HG03064 (cell line): ENCODE results near the gene STRAP.
"Not testable (repeated sequence)": the region's sequence is repeated elsewhere in the genome, so short reads cannot be mapped to it uniquely, and the experiment has no call there.

Experiments
- ATAC-seq: cut with Tn5 transposase; IDR thresholded peaks from one replicate; pipeline ENCODE4 v1.9.1; 2021; ENCODE audit warnings: low read depth; ENCODE audit not compliant: unreplicated experiment

STRAP gene

DNA sequence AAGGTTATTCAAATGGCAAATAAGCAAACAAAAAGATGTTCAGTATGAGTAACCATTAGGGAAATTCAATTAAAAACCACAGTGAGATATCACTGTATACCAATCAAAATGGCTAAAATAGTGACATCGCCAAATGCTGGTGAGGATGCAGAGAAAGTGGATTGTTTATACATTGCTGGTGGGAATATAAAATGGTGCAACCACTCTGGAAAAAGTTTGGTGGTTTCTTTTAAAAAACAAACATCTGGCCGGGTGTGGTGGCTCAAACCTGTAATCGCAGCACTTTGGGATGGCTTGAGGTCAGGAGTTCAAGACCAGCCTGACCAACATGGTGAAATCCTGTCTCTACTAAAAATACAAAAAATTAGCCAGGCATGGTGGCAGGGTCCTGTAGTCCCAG is 14.0 kb upstream of the STRAP start:
- ATAC-seq: no peak

DNA sequence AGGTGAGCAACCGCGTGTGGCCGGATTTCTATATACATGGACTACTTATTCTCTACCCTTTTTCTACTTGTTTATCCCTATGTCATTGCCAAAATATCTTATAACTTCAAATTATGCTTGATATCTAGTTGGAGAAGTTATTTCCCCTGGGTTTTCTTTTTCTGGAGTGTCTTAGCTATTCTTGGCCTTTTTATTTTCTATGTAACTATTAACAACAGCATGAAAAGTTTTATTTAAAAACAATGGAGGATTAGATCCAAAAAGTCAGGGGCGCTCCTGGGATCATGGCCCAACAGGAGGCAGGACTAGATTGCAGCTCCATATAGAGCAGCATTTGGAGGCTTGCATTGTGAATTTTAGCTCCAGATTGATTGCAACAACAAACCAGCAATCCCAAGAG is 8.6 kb upstream of the STRAP start:
- ATAC-seq: no peak

DNA sequence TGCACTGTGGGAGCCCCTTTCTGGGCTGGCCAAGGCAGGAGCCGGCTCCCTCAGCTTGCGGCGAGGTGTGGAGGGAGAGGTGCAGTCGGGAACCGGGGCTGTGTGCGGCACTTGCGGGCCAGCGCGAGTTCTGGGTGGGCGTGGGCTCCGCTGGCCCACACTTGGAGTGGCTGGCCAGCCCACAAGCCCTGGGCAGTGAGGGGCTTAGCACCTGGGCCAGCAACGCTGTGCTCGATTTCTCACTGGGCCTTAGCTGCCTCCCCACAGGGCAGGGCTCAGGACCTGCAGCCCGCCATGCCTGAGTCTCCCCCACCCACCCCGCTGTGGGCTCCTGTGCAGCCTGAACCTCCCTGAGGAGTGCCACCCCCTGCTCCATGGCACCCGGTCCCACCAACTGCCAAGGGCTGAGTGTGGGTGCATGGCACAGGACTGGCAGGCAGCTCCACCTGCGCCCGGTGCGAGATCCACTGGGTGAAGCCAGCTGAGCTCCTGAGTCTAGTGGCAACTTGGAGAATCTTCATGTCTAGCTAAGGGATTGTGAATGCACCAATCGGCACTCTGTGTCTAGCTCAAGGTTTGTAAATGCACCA is 7.5 kb upstream of the STRAP start:
- not testable (repeated sequence) for ATAC-seq

DNA sequence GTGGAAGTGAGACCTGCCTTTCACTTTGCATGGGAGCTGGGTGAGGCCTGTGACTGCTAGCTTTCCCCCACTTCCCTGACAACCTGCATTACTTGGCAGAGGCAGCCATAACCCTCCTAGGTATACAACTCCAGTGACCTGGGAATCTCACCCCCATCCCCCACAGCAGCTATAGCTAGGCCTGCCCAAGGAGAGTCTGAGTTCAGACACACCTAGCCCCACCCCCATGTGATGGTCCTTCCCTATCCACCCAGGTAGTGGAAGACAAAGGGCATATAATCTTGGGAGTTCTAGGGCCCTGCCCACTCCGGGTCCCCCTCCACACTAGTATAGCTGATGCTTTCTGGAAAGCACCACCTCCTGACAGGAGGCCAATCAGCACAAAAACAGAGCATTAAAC is 6.3 kb upstream of the STRAP start:
- no peak for ATAC-seq

DNA sequence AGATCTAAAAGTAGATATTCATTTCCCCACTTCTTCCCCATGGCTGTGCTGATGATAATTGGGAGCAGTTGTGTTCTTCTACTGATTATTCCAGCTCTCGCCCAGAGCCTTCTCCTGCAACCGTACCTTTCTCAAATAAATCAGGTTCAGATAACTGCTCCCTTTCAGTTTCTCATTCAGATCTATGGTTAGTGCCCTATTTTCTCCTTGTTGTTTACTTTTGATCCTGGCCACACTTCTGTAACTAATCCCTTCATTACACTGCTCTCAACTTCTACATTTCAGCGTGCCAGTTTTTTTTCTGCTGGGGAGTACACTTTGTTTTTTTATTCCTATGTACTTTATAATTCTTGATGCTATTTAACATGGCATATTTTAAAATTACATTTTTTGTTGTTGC is 2.8 kb upstream of the STRAP start:
- ATAC-seq: no peak

DNA sequence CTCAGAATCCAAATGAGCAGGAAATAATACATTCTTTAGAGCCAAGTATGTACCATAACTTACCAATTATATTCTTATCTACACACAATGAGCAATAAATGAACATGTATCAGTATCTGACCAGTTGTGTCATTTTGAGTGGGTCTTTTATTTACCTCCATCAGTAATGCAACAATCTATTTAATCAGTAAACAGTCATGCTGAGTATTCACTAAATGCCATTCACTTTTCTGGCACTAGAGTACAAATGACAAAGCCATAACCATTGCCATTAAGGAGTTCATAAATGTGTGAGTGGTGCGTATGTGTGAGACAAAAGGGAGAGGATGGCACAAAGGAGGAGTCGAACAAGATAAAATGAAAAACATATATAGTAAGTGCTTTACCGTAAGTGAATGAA is 1.5 kb upstream of the STRAP start:
- ATAC-seq: no peak

DNA sequence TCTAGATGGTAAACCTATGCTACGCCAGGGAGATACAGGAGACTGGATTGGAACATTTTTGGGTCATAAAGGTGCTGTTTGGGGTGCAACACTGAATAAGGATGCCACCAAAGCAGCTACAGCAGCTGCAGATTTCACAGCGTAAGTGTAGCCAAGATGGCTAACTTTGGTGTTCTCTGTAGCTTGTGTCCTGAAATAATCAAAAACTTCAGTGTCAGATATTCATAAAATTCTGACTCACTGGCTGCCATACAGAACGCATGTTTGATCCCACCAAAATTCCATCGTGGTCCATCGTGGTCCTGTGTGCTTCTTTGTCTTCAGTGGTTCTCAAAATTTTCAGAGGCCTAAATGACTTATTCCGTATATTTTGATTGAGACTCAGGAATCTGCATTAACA is 1.3 kb downstream of the STRAP start:
- no peak for ATAC-seq

DNA sequence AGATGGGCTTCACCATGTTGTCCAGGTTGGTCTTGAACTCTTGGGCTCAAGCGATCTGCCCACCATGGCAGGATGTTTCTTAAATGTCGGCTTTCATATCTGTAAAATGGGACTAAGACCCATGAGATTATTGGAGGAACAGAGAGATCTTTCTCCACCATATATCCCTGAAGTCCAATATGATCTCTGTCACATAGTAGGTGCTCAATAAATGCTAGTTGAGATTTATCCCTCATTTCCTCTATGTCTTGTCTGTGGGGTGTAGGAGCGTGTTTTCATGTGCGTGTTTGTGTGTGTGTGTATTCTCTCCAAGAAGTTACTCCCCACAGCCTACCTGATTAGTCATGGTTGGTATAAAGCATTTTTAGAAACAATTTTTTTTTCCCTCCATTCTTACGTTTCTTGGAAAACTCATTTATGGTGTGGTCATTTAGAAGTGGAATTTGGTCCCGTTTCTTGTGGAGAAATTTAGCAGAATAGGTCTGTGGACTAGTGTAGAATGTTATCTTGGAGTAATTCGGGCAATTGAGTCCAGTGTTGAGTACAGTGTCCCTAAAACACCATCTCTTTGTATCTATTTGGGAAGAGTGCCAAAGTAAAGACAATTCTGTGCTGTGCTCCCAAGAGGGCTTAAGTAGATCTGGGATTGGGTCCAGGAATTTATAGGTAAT is 4.3 kb downstream of the STRAP start:
- ATAC-seq: no peak

DNA sequence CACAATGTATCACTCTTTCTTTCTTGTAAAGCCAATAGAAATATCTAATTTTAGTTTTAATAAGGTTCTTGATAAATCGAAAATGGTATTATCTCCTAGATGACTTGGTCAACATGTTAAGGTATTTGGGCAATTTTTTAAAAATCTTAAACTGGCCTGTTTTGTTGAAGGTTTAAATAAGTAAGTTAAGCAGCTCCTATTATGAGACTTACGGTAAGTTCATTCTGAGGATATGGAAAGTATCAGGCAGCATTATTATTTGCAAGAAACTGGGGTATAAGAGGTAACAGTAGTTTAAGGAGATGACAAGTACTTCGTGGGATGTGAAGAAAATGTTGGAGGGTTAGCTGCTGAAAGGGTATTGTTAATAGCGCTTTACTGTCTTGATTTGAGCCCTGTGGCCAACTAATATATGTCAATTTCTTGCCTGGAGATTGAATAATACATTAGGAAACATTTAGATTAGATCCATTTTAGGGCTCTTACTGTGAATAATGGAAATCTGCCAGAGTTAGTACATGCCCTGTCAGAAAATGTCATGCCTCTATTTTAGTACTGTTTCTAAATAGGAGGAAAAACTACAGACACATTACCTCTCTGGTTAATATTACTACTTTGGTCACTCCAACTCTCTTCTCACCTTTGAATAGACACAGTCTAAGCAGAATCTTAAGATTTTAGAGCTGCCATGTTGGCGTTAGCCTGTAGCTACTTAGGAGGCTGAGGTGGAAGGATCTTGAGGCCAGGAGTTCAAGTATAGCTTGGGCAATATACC is 5.0 kb downstream of the STRAP start:
- no peak for ATAC-seq

DNA sequence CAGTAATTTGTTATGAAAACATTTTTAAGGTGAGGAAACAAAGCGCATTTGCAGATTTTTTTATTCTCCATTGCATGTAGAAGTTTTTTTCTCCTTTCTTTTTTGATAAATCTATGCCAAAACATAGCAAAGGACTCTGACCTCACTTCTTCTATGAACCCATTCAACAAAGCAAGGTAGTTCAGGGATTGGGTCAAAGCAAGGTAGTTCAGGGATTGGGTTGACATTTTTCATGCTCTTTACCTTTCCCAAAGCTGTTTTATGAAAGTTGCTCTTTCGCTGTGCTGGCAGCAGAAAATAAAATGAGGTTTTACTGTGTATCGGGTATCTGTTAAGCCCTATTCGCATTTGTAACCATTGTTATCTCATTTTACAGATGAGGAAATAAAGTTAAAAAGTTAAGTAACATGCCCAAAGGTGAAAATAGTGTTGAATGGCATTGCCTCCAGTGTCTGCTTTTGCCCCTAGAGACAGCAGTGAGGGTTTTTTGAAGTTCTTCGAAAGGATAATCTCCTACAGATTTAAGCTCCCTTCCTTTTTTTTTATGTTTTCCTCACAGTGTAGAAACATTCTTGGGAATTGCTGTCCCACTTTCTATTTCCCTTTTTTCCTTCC is 10.6 kb downstream of the STRAP start:
- no peak for ATAC-seq

DNA sequence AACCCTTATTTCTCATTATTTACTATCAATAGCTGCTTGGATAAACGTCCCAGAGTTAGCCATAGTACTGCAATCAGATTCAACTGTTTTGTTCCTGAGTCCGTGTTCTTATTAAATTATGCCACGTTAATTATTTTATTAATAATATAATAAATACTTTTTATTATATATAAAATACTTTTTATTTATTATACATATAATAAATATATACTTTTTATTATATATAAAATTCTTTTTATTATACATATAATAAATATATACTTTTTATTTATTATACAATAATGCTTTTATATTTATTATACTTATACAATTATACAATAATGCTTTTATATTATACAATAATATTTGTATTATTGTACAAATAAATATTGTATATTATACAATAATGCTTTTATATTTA is 11.1 kb downstream of the STRAP start:
- ATAC-seq: no peak

DNA sequence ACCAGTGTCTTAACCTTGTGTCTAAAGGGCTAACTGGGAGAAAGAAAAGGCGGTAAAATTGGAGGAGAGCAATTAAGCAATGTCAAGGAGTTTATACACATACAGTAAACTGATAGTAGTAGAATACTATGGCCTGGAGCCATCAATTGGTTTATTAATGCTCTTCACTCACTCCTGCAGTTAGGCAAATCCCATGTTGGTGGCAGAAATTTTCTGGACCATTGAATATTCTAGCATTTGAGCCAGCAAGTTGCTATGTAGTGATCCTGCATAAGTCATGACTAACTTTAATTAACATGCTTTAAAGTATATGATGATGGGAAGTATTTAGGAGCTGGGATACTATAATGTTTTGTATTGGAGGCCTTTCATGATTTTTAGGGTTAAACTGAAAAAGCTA is 14.7 kb downstream of the STRAP start:
- no peak for ATAC-seq

DNA sequence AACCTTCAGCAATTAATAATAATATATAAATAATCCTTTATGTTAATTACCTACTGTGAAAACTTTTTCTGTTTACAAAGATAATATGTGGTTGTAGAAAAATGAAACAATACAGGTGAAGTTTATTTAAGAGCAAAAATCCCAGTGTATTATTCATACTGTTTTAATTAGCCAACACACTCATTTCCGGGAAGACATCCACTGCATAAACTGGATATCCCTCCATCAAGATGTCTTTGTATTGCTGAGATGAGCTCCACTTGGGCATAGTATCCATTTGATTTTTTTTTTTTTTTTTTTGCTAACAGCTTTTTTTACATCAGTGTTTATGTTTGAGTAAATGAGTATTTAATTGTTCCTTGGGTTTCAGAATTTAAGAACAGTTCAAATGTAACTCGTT is 15.2 kb downstream of the STRAP start:
- no peak for ATAC-seq

DNA sequence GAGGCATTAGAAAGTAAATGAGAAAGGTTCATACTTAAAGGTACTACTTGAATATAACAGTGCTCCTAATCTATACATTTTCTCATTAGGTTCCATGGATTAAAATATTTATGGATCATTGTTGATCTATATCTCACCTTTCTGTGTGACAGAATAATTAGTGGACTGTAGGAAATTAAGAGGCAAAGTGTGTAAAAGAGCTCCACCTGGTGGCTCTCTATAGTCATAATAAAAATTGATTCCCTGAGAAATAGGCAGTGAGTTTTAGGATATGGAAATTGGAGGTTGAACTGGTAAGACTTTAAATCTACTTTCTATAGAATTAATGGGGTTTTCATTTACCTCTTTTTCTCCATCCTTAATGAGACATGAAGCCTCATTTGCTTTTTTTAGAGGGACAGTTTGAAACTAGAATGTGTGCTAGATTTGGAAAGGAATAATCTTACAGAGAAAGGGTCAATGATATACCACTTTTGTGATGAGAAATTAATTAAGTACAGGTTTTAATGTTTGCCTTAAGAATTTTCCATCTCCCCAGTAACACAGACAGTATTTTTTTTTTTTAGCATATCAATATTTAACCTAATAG is 17.2 kb downstream of the STRAP start:
- no peak for ATAC-seq

DNA sequence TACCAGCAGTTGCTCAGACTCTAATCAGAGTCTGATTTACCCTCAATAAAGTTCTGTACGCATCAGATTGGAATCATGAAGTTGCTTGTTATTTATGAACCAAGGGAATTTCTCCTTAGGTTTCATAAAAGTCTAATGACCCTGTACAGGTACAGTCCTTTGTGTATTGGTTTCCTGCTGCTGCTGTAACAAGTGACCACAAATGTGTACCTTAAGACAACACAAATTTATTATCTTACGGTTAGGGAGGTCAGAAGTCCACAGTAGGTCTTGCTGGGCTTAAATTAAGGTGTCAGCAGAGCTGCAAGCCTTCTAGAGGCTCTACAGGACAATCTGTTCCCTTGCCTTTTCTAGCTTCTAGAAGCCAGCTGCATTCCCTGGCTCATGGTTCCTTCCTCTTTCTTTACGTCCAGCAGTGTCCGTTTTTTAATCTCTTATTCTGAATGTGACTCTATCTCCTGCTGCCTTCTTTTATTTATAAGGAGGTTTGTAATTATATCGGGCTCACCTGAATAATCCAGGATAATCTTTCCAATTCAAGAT is 22.3 kb downstream of the STRAP start:
- no peak for ATAC-seq

DNA sequence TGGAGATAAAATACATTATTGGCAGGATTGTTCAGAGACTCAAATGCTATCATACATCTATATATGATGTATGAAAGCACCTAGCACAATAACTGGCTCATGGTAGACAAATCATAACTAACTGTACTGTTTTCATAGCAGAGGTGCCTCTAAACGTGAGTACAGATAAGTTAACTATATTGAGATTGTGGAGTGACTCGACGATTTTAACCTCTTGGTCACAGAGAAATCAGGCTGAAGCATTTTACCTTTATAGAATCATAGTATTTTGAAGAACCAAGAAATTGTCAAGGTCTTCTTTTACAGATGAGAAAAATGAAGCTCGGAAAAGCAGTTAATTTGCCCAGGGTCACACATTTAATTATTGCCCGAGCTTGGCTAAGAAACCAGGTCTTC is 28.3 kb downstream of the STRAP start:
- no peak for ATAC-seq

DNA sequence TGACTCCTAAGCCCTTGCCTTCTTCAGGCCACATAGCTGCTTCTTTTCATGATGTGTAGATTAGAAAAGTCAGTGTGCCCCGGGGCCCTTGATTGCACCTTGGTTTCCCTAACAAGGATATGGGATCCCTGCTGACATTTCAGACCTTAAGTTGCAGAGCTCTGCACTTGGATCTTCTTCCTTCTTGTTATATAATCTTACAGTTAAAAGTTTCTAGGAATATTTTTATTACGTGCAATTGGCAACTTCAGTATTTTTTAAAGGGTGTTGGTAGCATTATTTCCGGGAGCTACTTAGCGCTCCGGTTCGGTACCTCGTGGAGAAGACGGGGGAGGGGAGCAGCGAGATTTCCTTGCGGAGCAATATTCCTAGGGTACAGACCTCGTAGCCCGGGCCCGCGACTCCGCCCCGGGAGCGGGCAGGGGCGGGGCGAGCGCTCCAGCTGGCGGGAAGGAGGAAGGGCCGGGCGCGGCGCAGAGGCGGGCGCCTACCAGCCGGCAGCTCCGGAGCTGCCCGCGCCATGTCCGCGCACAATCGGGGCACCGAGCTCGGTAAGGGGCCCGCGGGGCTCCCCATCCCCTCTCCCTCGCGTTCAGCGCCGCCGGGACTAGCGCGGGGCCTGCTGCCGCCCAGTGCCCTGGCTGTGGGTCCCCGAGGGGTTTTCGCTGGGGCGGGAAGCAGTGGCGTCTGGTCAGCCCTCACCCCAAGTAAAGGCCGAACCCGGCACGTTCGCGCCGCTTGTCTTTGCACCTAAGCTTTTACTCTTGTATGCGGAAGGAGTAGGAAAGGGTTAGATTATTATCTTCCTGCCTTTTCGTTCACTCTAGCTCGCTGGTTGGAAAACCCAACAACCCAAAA is 28.9 kb downstream of the STRAP start, which contains the start of gene DERA:
Gene DERA, plus strand, starts transcription at position 469 of the 858 bp plus-strand sequence. Its CDS starts 52 bp downstream, at position 521.
- peak; percentile 93 for ATAC-seq

DNA sequence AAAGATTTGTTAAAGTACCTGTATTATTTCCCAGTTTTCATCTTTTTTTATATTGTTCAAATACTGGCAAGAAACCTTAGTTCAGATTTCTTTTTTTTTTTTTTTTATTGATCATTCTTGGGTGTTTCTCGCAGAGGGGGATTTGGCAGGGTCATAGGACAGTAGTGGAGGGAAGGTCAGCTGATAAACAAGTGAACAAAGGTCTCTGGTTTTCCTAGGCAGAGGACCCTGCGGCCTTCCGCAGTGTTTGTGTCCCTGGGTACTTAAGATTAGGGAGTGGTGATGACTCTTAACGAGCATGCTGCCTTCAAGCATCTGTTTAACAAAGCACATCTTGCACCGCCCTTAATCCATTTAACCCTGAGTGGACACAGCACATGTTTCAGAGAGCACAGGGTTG is 29.7 kb downstream of the STRAP start:
- ATAC-seq: not testable (repeated sequence)

DNA sequence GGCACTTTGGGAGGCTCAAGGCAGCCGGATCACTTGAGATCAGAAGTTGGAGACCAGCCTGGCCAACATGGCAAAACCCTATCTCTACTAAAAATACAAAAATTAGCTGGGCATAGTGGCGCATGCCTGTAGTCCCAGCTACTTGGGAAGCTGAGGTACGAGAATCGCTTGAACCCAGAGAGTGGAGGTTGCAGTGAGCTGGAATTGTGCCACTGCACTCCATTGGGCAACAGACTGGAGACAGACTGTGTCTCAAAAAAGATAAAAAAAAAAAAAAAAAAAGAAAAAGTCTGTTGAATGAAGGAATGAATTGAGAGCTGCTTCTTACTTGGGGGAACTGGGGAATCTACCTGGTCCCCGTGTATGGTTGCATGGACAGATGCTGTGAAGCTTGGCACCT is 31.9 kb downstream of the STRAP start:
- not testable (repeated sequence) for ATAC-seq

DNA sequence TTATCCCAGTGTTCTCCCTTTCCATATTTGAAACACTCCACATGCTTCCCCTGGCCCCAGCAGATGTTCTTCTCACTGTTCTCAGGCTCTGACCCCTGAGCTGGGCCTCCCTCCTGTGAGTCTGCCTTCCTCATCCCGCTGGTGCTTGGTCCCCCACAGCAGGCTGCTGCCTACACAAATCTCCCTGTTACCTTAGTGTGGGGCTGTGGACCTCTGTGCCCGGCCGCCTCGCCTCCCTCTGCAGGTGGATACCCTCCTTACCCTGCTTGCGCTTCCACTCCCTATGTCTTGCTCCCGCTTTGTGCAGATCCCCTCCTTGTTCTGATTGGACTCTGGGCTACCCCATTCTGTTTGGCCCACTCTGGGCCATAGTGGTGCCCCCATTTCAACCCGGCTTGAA is 35.9 kb downstream of the STRAP start:
- ATAC-seq: no peak
